GM10248 (cell line): Measurements from ENCODE around the gene APOC1.
"Not testable (repeated sequence)": the region's sequence is repeated elsewhere in the genome, so short reads cannot be mapped to it uniquely, and the experiment has no call there.

ENCODE experiments used
- CTCF ChIA-PET: fragments of 300-600 bp; sonication (Branson Sonifier 250); formaldehyde crosslinking; extraction: SDS; loops from one replicate; lab custom pipeline; 2021; ENCODE audit warnings: antibody characterized with exemption; lab: Yijun Ruan, JAX
- POLR2A ChIA-PET: fragments of 350-650 bp; sonication (Branson Sonifier 250); formaldehyde crosslinking; extraction: SDS; loops from one replicate; lab custom pipeline; 2020; ENCODE audit warnings: antibody characterized with exemption; lab: Yijun Ruan, JAX
- DNase-seq: peaks from one replicate; pipeline ENCODE4 v3.0.0; 2012; ENCODE audit errors: extremely low spot score
- CTCF ChIP-seq: IDR thresholded peaks from 2 replicates; pipeline ENCODE4 v1.5.1; 2012; ENCODE audit warnings: mild to moderate bottlenecking, low read depth; ENCODE audit errors: extremely low read depth, missing control alignments, control extremely low read depth

APOC1 gene

GRCh38 chr19:44882063-44882462 is 32.3 kb upstream of the APOC1 start:
- no peak for DNase-seq
- ChIA-PET CTCF (no interaction called here), POLR2A (no interaction called here)
- no peak for TF ChIP-seq CTCF

- POLR2A ChIA-PET, DNase-seq: not testable (repeated sequence)
- CTCF ChIA-PET = interaction anchor here (1.5 kb wide), 1 partner anchor 21 kb away, joined by 4 read pairs; no protein-coding TSS in a partner anchor
These were observed 31.6 kb upstream of the APOC1 start for GRCh38 chr19:44882619-44883397.

GRCh38 chr19:44883922-44884321 is 30.5 kb upstream of the APOC1 start:
- CTCF ChIA-PET = interaction anchor here (1.5 kb wide), 2 partner anchors 11 to 20 kb away, joined by 4 to 6 read pairs; no protein-coding TSS in a partner anchor
- TF ChIP-seq CTCF = no peak
- POLR2A ChIA-PET = no interaction called here
- no peak for DNase-seq

- POLR2A ChIA-PET = no interaction called here
- CTCF ChIA-PET = interaction anchor here (1.5 kb wide), 2 partner anchors 12 to 20 kb away, joined by 4 to 6 read pairs; no protein-coding TSS in a partner anchor
- DNase-seq = no peak
- no peak for TF ChIP-seq CTCF
These were observed 29.8 kb upstream of the APOC1 start for GRCh38 chr19:44884566-44884965.

GRCh38 chr19:44886141-44886540 is 28.3 kb upstream of the APOC1 start:
- POLR2A ChIA-PET = no interaction called here
- CTCF ChIA-PET = no interaction called here
- TF ChIP-seq CTCF = no peak
- no peak for DNase-seq

DNA sequence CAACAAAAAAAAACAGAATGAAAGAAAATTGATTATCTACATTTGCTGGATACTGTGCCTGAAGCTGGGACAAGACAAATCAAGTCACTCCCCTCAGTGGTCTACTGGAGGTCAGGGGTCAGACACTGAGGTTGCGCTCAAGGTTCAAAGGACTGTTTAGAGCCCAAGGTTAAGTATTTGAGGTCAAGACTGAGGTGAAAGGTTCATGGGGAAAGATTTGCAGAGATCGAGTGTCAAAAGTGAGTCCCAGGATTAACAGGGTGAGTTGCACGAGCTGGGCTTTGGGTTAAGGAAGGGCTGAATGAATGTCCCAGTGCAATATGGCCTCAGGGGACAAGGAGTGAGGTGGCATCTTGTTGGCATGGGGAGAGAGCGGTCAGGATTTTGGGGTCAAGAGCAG is 26.8 kb upstream of the APOC1 start:
- TF ChIP-seq CTCF = no peak
- CTCF ChIA-PET = no interaction called here
- POLR2A ChIA-PET = no interaction called here
- DNase-seq = no peak

DNA sequence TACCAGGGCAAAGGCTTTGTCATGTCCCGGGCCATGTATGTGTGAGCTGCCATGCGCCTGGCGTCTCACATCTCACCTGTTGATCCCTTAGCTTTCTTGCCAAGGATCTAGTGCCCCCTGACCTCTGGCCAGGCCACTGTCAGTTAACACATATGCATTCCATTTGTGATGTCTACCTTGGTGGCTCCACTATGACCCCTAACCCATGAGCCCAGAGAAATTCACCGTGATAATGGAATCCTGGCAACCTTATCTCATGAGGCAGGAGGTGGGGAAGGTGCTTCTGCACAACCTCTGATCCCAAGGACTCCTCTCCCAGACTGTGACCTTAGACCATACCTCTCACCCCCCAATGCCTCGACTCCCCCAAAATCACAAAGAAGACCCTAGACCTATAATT is 26.1 kb upstream of the APOC1 start:
- CTCF ChIA-PET, POLR2A ChIA-PET, DNase-seq: not testable (repeated sequence)
